ENCODE data around the gene DCBLD1.
A peak's percentile ranks its signal among the peaks of the same experiment; 100 is the strongest.

The DCBLD1 gene

DNA sequence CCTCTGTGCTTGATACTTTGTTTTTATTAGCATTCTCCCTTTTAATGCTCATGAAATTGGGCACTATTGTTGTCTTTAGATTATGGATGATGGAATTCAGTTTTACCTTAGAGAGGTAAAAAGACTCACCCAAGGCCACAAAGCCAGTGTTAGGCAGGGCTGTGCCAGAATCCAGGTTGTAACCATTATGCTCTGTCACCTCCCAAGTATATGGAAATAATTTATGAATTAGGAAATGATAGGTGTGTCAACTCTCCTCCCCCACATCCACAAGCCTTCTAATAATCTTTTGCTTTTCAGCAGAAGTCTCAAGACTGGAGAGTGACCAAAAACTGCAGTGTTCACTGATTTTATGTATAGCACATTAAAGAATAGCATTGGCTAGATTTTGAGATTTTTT lies 13.0 kb downstream of the DCBLD1 start:
- no peak overlapping the region for H3K27ac Mint-ChIP-seq (ENCODE audit: low read depth)
- no peak overlapping the region for H3K4me3 Mint-ChIP-seq
- H3K36me3 Mint-ChIP-seq (ENCODE audit: insufficient read depth) = no peaks in the 10 kb centered on the region
- H3K9me3 Mint-ChIP-seq = no peaks in the 10 kb centered on the region
- ATAC-seq (replicated peaks; ENCODE audit: extremely low read depth, poor library complexity, severe bottlenecking) (no peak), DNase-seq (ENCODE audit: low spot score in 2 of 2) (no peak)
- H3K27me3 Mint-ChIP-seq = no peaks in the 10 kb centered on the region
- H3K4me1 Mint-ChIP-seq = peaks cover 6% of the 10 kb centered on the region

- H3K4me3 Mint-ChIP-seq = no peak overlapping the region
These were observed 13.4 kb downstream of the DCBLD1 start for GRCh38 chr6:117495869-117496268.

DNA sequence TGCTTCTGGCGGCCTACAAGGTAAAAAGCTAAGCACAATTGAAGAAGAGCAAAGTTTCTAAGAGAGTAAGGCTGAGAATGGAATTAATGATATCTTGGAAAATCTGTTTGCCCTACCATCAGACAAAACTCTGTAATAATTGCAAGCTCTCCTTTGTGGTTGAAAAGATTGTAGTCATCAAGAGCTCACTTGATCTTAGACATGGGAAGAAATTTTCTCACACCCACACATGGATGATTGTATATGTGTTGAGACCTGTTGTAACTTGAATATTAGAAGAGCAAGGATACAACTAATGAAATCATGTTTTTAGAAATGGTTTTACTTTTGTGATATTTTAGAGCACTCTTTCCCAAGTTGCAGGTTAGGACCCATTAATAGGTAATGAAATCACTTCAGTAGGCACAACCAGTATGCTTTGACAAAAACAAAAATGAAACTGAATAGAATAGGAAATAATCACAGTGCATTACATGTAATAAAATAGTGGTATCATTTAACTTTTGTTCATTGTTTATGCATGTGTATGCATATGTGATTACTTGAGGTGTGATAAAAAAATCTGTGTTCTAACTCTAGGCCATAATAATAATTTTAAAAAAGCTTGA lies 14.0 kb downstream of the DCBLD1 start:
- H3K9me3 Mint-ChIP-seq = no peaks in the 10 kb centered on the region
- peaks cover 6% of the 10 kb centered on the region for H3K4me1 Mint-ChIP-seq
- H3K36me3 Mint-ChIP-seq (ENCODE audit: insufficient read depth) = no peaks in the 10 kb centered on the region
- H3K27ac Mint-ChIP-seq (ENCODE audit: low read depth) = peak overlapping the region; percentile 19
- no peak for DNase-seq (ENCODE audit: low spot score in 2 of 2)
- no peak overlapping the region for H3K4me3 Mint-ChIP-seq
- no peaks in the 10 kb centered on the region for H3K27me3 Mint-ChIP-seq
- no peak for ATAC-seq (replicated peaks; ENCODE audit: extremely low read depth, poor library complexity, severe bottlenecking)

More at GRCh38 chr6:117495869-117496268, 13.4 kb downstream of the DCBLD1 start:
- H3K36me3 Mint-ChIP-seq (ENCODE audit: insufficient read depth) = no peaks in the 10 kb centered on the region
- no peak for DNase-seq (ENCODE audit: low spot score in 2 of 2)
- H3K27ac Mint-ChIP-seq (ENCODE audit: low read depth) = no peak overlapping the region
- H3K27me3 Mint-ChIP-seq = no peaks in the 10 kb centered on the region
- H3K4me1 Mint-ChIP-seq = peaks cover 6% of the 10 kb centered on the region
- H3K9me3 Mint-ChIP-seq = no peaks in the 10 kb centered on the region
- ATAC-seq (replicated peaks; ENCODE audit: extremely low read depth, poor library complexity, severe bottlenecking) = no peak

DNA sequence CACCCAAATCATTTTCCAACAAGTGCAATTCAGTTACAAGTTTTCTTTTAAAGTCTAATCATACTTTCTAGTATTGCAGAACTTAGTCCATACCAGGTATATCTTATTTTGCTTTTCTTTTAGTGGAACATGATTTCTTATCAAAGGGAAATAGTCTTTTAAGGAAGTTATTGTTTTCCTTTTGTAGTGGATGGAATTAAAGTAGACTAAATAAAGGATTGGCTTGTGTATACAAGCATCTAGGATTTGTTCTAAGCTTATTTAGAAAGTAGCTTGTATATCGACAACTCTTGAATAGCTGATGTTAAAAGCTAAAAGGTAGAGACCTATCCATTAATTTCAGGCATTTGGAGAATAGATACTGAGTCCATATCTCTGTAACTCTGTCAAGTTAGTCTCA lies 14.8 kb downstream of the DCBLD1 start:
- Mint-ChIP-seq H3K27ac (ENCODE audit: low read depth) (no peak overlapping the region), H3K36me3 (ENCODE audit: insufficient read depth) (no peaks in the 10 kb centered on the region), H3K9me3 (no peaks in the 10 kb centered on the region), H3K4me1 (peaks cover 6% of the 10 kb centered on the region), H3K4me3 (no peak overlapping the region), H3K27me3 (no peaks in the 10 kb centered on the region)
- ATAC-seq (replicated peaks; ENCODE audit: extremely low read depth, poor library complexity, severe bottlenecking) (no peak), DNase-seq (ENCODE audit: low spot score in 2 of 2) (no peak)

- no peak overlapping the region for H3K4me3 Mint-ChIP-seq
- no peak overlapping the region for H3K27ac Mint-ChIP-seq (ENCODE audit: low read depth)
- no peaks in the 10 kb centered on the region for H3K9me3 Mint-ChIP-seq
- peaks cover 6% of the 10 kb centered on the region for H3K4me1 Mint-ChIP-seq
- ATAC-seq (replicated peaks; ENCODE audit: extremely low read depth, poor library complexity, severe bottlenecking) (no peak), DNase-seq (ENCODE audit: low spot score in 2 of 2) (no peak)
- no peaks in the 10 kb centered on the region for H3K27me3 Mint-ChIP-seq
- no peaks in the 10 kb centered on the region for H3K36me3 Mint-ChIP-seq (ENCODE audit: insufficient read depth)
These were observed 15.7 kb downstream of the DCBLD1 start for GRCh38 chr6:117498159-117498558.

GRCh38 chr6:117501722-117502121 lies 19.2 kb downstream of the DCBLD1 start:
- DNase-seq (ENCODE audit: low spot score in 2 of 2) (no peak), ATAC-seq (replicated peaks; ENCODE audit: extremely low read depth, poor library complexity, severe bottlenecking) (no peak)
- no peaks in the 10 kb centered on the region for H3K9me3 Mint-ChIP-seq
- H3K36me3 Mint-ChIP-seq (ENCODE audit: insufficient read depth) = peaks cover 2% of the 10 kb centered on the region
- H3K27me3 Mint-ChIP-seq = no peaks in the 10 kb centered on the region
- H3K4me3 Mint-ChIP-seq = no peak overlapping the region
- H3K27ac Mint-ChIP-seq (ENCODE audit: low read depth) = no peak overlapping the region
- peaks cover 6% of the 10 kb centered on the region for H3K4me1 Mint-ChIP-seq

GRCh38 chr6:117502580-117502979 lies 20.1 kb downstream of the DCBLD1 start:
- no peaks in the 10 kb centered on the region for H3K4me1 Mint-ChIP-seq
- no peak overlapping the region for H3K4me3 Mint-ChIP-seq
- ATAC-seq (replicated peaks; ENCODE audit: extremely low read depth, poor library complexity, severe bottlenecking) (no peak), DNase-seq (ENCODE audit: low spot score in 2 of 2) (no peak)
- H3K27me3 Mint-ChIP-seq = no peaks in the 10 kb centered on the region
- peaks cover 2% of the 10 kb centered on the region for H3K36me3 Mint-ChIP-seq (ENCODE audit: insufficient read depth)
- no peaks in the 10 kb centered on the region for H3K9me3 Mint-ChIP-seq
- H3K27ac Mint-ChIP-seq (ENCODE audit: low read depth) = no peak overlapping the region

- Mint-ChIP-seq H3K4me3 (no peak overlapping the region), H3K9me3 (no peaks in the 10 kb centered on the region), H3K27me3 (no peaks in the 10 kb centered on the region), H3K36me3 (ENCODE audit: insufficient read depth) (peaks cover 2% of the 10 kb centered on the region), H3K4me1 (no peaks in the 10 kb centered on the region), H3K27ac (ENCODE audit: low read depth) (no peak overlapping the region)
- DNase-seq (ENCODE audit: low spot score in 2 of 2) = no peak
- no peak for ATAC-seq (replicated peaks; ENCODE audit: extremely low read depth, poor library complexity, severe bottlenecking)
These were observed 20.7 kb downstream of the DCBLD1 start for GRCh38 chr6:117503211-117503610.

DNA sequence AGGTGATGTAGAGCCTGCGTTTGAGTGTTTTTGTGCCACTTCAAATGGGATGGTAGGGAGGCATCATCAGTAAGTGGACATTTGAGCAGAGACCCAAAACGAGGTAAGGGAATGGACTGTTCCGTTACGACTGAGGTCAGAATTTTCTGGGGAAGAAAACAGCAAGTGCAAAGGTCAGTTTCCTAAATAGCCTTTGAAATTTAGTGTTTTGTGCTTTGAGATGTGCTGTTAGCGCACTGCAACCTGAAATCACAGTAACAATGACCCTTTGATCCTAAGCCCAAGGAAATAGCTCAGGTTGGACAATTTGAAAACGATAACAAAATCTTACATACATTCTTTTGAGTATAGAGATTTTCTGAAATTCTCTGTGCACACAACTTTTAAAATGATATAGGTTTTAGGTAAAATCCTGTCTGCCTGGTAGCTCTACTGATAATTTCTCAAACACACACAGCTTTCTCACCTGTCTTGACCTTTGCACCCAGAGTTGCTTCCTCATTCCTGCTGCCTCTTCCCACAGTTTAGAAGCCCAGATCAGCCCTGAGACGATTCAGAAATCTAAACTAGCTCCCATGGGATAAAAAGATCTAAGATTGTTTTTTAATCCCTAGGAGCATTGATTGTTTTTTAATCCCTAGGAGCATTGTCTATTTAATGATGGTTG lies 22.1 kb downstream of the DCBLD1 start:
- H3K9me3 Mint-ChIP-seq = no peaks in the 10 kb centered on the region
- no peak overlapping the region for H3K4me3 Mint-ChIP-seq
- H3K27me3 Mint-ChIP-seq = peaks cover 7% of the 10 kb centered on the region
- DNase-seq (ENCODE audit: low spot score in 2 of 2) (no peak), ATAC-seq (replicated peaks; ENCODE audit: extremely low read depth, poor library complexity, severe bottlenecking) (no peak)
- H3K27ac Mint-ChIP-seq (ENCODE audit: low read depth) = no peak overlapping the region
- H3K36me3 Mint-ChIP-seq (ENCODE audit: insufficient read depth) = peaks cover 2% of the 10 kb centered on the region
- no peaks in the 10 kb centered on the region for H3K4me1 Mint-ChIP-seq

DNA sequence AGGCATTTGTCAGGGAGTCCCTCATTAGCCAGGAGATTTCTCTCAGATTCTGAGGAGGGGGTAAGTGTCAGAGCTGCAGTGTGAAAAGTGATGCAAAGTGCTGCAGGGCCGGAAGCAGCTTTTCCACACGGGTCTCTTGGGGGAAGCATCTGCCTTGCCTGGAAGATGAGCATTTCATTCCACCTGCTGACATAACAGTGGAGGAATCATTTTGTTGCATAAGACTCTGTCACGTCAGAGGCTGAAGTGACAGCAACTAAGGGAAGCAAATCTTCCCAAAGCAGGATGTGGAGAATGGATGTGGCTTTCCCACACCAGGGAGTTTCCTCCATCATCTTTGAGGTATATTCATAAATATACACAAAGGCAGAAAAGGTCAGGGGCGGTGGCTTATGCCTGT lies 22.8 kb downstream of the DCBLD1 start:
- no peaks in the 10 kb centered on the region for H3K4me1 Mint-ChIP-seq
- no peak for ATAC-seq (replicated peaks; ENCODE audit: extremely low read depth, poor library complexity, severe bottlenecking)
- H3K9me3 Mint-ChIP-seq = no peaks in the 10 kb centered on the region
- DNase-seq (ENCODE audit: low spot score in 2 of 2) = no peak
- H3K36me3 Mint-ChIP-seq (ENCODE audit: insufficient read depth) = peaks cover 2% of the 10 kb centered on the region
- no peak overlapping the region for H3K27ac Mint-ChIP-seq (ENCODE audit: low read depth)
- H3K27me3 Mint-ChIP-seq = peaks cover 11% of the 10 kb centered on the region
- H3K4me3 Mint-ChIP-seq = no peak overlapping the region

DNA sequence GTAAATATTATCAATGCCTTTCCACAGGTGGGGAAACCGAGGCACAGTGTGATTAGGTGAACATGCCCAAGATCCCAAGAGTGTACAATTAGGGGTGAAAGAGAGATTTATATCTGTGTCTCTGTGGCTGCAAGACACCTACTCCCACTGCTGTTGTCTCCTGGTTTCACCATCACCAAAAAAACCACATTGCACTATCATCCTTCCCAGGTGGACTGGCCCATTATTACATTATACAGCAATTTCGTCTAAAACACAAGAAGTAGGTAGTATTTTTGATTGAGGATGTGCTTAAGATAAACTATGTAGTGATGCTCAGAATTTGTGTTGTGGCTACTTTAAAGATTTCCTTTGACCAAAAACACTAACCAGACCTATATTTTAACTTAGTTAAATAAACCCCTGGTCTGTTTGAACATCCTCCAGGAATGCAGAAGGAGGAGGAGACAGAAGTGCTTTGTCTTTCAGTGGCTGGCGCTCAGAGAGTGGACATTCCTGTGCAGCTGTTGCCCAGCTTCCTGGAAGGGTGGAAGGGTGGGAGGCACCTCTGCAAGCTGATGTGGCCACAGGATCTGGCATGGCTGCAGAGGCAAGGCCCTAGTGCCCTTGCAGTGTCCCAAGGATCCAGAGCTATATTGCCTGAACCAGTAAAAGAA lies 23.8 kb downstream of the DCBLD1 start:
- H3K9me3 Mint-ChIP-seq = no peaks in the 10 kb centered on the region
- no peak overlapping the region for H3K4me3 Mint-ChIP-seq
- H3K36me3 Mint-ChIP-seq (ENCODE audit: insufficient read depth) = peaks cover 2% of the 10 kb centered on the region
- no peaks in the 10 kb centered on the region for H3K4me1 Mint-ChIP-seq
- H3K27ac Mint-ChIP-seq (ENCODE audit: low read depth) = no peak overlapping the region
- DNase-seq (ENCODE audit: low spot score in 2 of 2) (no peak), ATAC-seq (replicated peaks; ENCODE audit: extremely low read depth, poor library complexity, severe bottlenecking) (no peak)
- peaks cover 11% of the 10 kb centered on the region for H3K27me3 Mint-ChIP-seq

GRCh38 chr6:117506907-117507306 lies 24.4 kb downstream of the DCBLD1 start:
- ATAC-seq (replicated peaks; ENCODE audit: extremely low read depth, poor library complexity, severe bottlenecking) = no peak
- Mint-ChIP-seq H3K4me3 (no peak overlapping the region), H3K9me3 (no peaks in the 10 kb centered on the region), H3K36me3 (ENCODE audit: insufficient read depth) (peaks cover 2% of the 10 kb centered on the region), H3K4me1 (no peaks in the 10 kb centered on the region), H3K27ac (ENCODE audit: low read depth) (no peak overlapping the region), H3K27me3 (peaks cover 11% of the 10 kb centered on the region)
- DNase-seq (ENCODE audit: low spot score in 2 of 2) = no peak

GRCh38 chr6:117508450-117508971 lies 26.0 kb downstream of the DCBLD1 start:
- H3K36me3 Mint-ChIP-seq (ENCODE audit: insufficient read depth) = peaks cover 2% of the 10 kb centered on the region
- no peak for DNase-seq (ENCODE audit: low spot score in 2 of 2)
- no peak for ATAC-seq (replicated peaks; ENCODE audit: extremely low read depth, poor library complexity, severe bottlenecking)
- no peaks in the 10 kb centered on the region for H3K9me3 Mint-ChIP-seq
- H3K27me3 Mint-ChIP-seq = peaks cover 11% of the 10 kb centered on the region
- no peaks in the 10 kb centered on the region for H3K4me1 Mint-ChIP-seq
- no peak overlapping the region for H3K27ac Mint-ChIP-seq (ENCODE audit: low read depth)
- H3K4me3 Mint-ChIP-seq = no peak overlapping the region

Measured in central memory CD8-positive, alpha-beta T cell (primary cell).